OCI-LY7 (cell line): ENCODE data around the gene BCL10. TPM values are rescaled to one million over a fixed set of nuclear protein-coding genes. Genes with fewer than 3 reads are reported as not detected.

Experiments
- BruUV-seq: library from RNA; stranded (reverse); fragments of 400-500 nt; replicated peaks from 2 replicates; lab custom pipeline; 2021; lab: Mats Ljungman, UMichigan
- CTCF ChIA-PET: fragments of 300-600 bp; sonication (Branson Sonifier 250); formaldehyde crosslinking; loops from one replicate; lab custom pipeline; 2022; ENCODE audit warnings: antibody characterized with exemption; ENCODE audit not compliant: unreplicated experiment; lab: Charles Lee
- POLR2A ChIA-PET: fragments of 300-600 bp; sonication (Branson Sonifier 250); formaldehyde crosslinking; loops from one replicate; lab custom pipeline; 2022; ENCODE audit warnings: antibody characterized with exemption; lab: Charles Lee
- DNase-seq: peaks from one replicate; pipeline ENCODE4 v3.0.0-alpha.2; 2015; ENCODE audit warnings: low spot score
- H2AFZ ChIP-seq: fragments of 200-600 bp; sonication (generic), shearing (Covaris generic); 2 replicates; pipeline ENCODE4 v1.6.1; 2014; ENCODE audit warnings: mild to moderate bottlenecking, antibody characterized with exemption, low read length, moderate library complexity
- H3K27ac ChIP-seq: fragments of 200-600 bp; sonication (generic); 2 replicates; pipeline ENCODE4 v1.5.1; 2014; ENCODE audit warnings: mixed run types, low read depth, mild to moderate bottlenecking, moderate library complexity, low read length, inconsistent platforms; ENCODE audit not compliant: poor library complexity, severe bottlenecking
- H3K36me3 ChIP-seq: fragments of 200-600 bp; sonication (generic); 2 replicates; pipeline ENCODE4 v1.6.1; 2014; ENCODE audit warnings: mild to moderate bottlenecking, antibody characterized with exemption, low read length, moderate library complexity, mixed read lengths; ENCODE audit not compliant: insufficient read depth
- H3K4me1 ChIP-seq: fragments of 200-600 bp; sonication (generic); 2 replicates; pipeline ENCODE4 v1.5.1; 2014; ENCODE audit warnings: mild to moderate bottlenecking, low read length; ENCODE audit not compliant: insufficient read depth, poor library complexity, severe bottlenecking
- H3K4me2 ChIP-seq: fragments of 200-600 bp; sonication (generic); 2 replicates; pipeline ENCODE4 v1.6.1; 2014; ENCODE audit warnings: mild to moderate bottlenecking, low read length
- H3K4me3 ChIP-seq: fragments of 200-600 bp; sonication (generic); 2 replicates; pipeline ENCODE4 v1.5.1; 2014; ENCODE audit warnings: mild to moderate bottlenecking, low read depth, low read length; ENCODE audit not compliant: poor library complexity, severe bottlenecking
- H3K79me2 ChIP-seq: fragments of 200-600 bp; sonication (generic); 2 replicates; pipeline ENCODE4 v1.6.1; 2016; ENCODE audit warnings: low read depth, mild to moderate bottlenecking, low read length, moderate library complexity, mixed read lengths; ENCODE audit not compliant: insufficient read depth
- H3K9me2 ChIP-seq: fragments of 200-600 bp; sonication (generic); 2 replicates; pipeline ENCODE4 v1.6.1; 2016; ENCODE audit warnings: mild to moderate bottlenecking, low read length, mixed read lengths; ENCODE audit not compliant: insufficient read depth
- H3K9me3 ChIP-seq: fragments of 200-600 bp; sonication (generic); 2 replicates; pipeline ENCODE4 v1.6.1; 2014; ENCODE audit warnings: mild to moderate bottlenecking, mixed run types, low read length, mixed read lengths
- H4K20me1 ChIP-seq: fragments of 200-600 bp; sonication (generic); 2 replicates; pipeline ENCODE4 v1.6.1; 2014; ENCODE audit warnings: mild to moderate bottlenecking, antibody characterized with exemption, low read length, moderate library complexity, mixed read lengths; ENCODE audit not compliant: insufficient read depth
- EZH2phosphoT487 ChIP-seq: fragments of 200-600 bp; sonication (generic); IDR thresholded peaks from 2 replicates; pipeline ENCODE4 v1.6.1; 2018; ENCODE audit warnings: low read depth, borderline replicate concordance, mild to moderate bottlenecking, mixed run types, antibody characterized with exemption, low read length, moderate library complexity, mixed read lengths
- intact Hi-C: fragments of 100-400 bp; cut with micrococcal nuclease; formaldehyde crosslinking; loops from one replicate; pipeline ENCODE4 v1.10.0; 2022; ENCODE audit not compliant: unreplicated experiment
- total RNA-seq, 2 experiments: library from RNA; depleted of rRNA in 1 of 2; stranded (reverse); fragments of >200 nt in 1 of 2; shearing (Covaris generic) in 1 of 2; gene quantifications; 2 replicates each; pipeline ENCODE4 v1.2.3, GENCODE V29; 2014 to 2022
- TF ChIP-seq, protein P1 (sequence below): fragments of 200-600 bp; sonication (generic); conservative IDR thresholded peaks from 2 replicates; pipeline ENCODE4 v1.5.1; 2014; ENCODE audit warnings: mild to moderate bottlenecking, antibody characterized with exemption, low read length, moderate library complexity, mixed read lengths

Gene BCL10
- total RNA-seq, 2 experiments from 2014 or later: 17.4 to 29.0 TPM

DNA sequence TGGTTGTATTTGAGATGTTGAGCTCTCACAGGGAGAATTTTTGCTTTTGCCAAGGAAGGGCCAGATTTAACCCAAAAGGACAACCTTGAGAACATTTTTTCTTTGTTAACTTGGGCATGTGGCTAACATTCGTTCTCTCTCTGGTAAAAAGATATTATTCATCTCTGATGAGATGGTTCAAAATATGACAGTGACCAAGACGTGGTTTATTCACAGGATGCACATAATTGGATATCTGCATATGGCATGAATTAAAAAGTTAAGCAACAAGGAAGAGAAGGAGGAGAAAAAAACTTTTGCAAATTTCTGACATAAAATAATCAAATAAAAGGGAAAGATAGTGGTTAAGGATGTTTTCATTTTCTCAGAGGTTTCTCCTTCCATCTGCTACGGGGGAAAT, 43.1 kb upstream of the BCL10 start:
- TF ChIP-seq, protein P1, sequence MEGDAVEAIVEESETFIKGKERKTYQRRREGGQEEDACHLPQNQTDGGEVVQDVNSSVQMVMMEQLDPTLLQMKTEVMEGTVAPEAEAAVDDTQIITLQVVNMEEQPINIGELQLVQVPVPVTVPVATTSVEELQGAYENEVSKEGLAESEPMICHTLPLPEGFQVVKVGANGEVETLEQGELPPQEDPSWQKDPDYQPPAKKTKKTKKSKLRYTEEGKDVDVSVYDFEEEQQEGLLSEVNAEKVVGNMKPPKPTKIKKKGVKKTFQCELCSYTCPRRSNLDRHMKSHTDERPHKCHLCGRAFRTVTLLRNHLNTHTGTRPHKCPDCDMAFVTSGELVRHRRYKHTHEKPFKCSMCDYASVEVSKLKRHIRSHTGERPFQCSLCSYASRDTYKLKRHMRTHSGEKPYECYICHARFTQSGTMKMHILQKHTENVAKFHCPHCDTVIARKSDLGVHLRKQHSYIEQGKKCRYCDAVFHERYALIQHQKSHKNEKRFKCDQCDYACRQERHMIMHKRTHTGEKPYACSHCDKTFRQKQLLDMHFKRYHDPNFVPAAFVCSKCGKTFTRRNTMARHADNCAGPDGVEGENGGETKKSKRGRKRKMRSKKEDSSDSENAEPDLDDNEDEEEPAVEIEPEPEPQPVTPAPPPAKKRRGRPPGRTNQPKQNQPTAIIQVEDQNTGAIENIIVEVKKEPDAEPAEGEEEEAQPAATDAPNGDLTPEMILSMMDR: no peak
- TF ChIP-seq EZH2phosphoT487: no peak
- intact Hi-C loops: no loop called here
- no TSS peak for BruUV-seq
- ChIA-PET POLR2A (no interaction called here), CTCF (no interaction called here)
- no peak for DNase-seq
- Histone ChIP-seq H3K4me2 (no peak overlapping the region), H4K20me1 (no peaks in the 10 kb centered on the region), H3K36me3 (no peaks in the 10 kb centered on the region), H3K9me2 (no peaks in the 10 kb centered on the region), H2AFZ (no peak overlapping the region), H3K9me3 (no peaks in the 10 kb centered on the region), H3K4me3 (no peak overlapping the region), H3K79me2 (no peaks in the 10 kb centered on the region), H3K4me1 (no peaks in the 10 kb centered on the region), H3K27ac (no peak overlapping the region)

DNA sequence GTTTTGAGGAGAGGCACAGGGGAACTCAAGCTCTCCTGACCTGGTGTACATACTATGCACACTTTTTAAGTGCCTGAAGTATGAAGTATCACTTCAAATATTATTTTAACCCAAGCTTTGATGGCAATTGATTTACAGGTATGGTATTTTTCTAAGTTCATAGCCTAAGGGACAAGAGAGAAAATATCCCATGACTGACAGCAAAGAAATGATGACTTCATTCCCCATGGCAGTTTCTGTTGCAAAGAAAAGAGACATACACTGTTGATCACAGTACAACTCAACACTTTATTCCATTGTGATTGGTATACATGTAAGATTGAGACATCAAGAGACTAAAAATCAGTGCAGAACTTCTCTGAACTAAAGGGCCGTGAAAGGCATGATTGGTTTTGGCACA, 41.8 kb upstream of the BCL10 start:
- Histone ChIP-seq H3K79me2 (no peaks in the 10 kb centered on the region), H3K4me3 (no peak overlapping the region), H3K9me3 (no peaks in the 10 kb centered on the region), H3K4me1 (no peaks in the 10 kb centered on the region), H3K36me3 (no peaks in the 10 kb centered on the region), H3K4me2 (no peak overlapping the region), H2AFZ (no peak overlapping the region), H4K20me1 (no peaks in the 10 kb centered on the region), H3K9me2 (no peaks in the 10 kb centered on the region), H3K27ac (no peak overlapping the region)
- ChIA-PET POLR2A (no interaction called here), CTCF (no interaction called here)
- no peak for TF ChIP-seq EZH2phosphoT487
- TF ChIP-seq, protein P1: no peak
- intact Hi-C loops: no loop called here
- no TSS peak for BruUV-seq
- DNase-seq: no peak

DNA sequence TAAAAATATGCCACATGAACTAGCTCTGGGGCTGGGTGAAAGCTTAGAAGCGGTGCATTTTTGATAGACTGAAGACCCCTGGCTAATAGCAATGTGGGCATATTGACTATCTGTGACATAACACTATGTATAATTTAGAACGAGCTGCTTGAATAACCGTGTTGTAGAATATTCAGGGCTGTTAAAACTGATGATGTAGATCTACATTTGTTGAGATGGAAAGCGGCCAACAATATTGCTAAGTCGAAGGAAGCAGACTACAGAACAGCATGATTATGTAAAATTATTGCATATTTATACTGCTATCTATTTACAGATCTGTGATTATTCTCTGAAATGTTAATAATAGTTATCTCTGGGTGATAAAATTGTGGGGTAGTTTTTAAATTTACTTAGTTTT, 41.1 kb upstream of the BCL10 start:
- H3K4me1 ChIP-seq: no peaks in the 10 kb centered on the region
- no peak overlapping the region for H2AFZ ChIP-seq
- no TSS peak for BruUV-seq
- H3K27ac ChIP-seq: no peak overlapping the region
- no peak for DNase-seq
- ChIA-PET POLR2A (no interaction called here), CTCF (no interaction called here)
- no peaks in the 10 kb centered on the region for H3K9me2 ChIP-seq
- H3K4me3 ChIP-seq: no peak overlapping the region
- H3K4me2 ChIP-seq: no peak overlapping the region
- no peaks in the 10 kb centered on the region for H3K79me2 ChIP-seq
- TF ChIP-seq EZH2phosphoT487: no peak
- TF ChIP-seq, protein P1: no peak
- no peaks in the 10 kb centered on the region for H3K36me3 ChIP-seq
- H4K20me1 ChIP-seq: no peaks in the 10 kb centered on the region
- H3K9me3 ChIP-seq: no peaks in the 10 kb centered on the region
- intact Hi-C loops: no loop called here
